Hematopoietic multipotent progenitor cell treated with erythropoietin and hydrocortisone succinate and interleukin-3 and kit ligand, for 15 days (in vitro differentiated cells): ENCODE results near the gene ADAMTSL4.
"Not testable (repeated sequence)": the region's sequence is repeated elsewhere in the genome, so short reads cannot be mapped to it uniquely, and the experiment has no call there.

Experiments used
- DNase-seq: peaks from one replicate; pipeline ENCODE4 v3.0.0-alpha.2; 2015; ENCODE audit warnings: low spot score

ADAMTSL4 gene

GRCh38 chr1:150567717-150568593 lies 18.7 kb downstream of the ADAMTSL4 start:
- DNase-seq: peak; percentile 28

DNA sequence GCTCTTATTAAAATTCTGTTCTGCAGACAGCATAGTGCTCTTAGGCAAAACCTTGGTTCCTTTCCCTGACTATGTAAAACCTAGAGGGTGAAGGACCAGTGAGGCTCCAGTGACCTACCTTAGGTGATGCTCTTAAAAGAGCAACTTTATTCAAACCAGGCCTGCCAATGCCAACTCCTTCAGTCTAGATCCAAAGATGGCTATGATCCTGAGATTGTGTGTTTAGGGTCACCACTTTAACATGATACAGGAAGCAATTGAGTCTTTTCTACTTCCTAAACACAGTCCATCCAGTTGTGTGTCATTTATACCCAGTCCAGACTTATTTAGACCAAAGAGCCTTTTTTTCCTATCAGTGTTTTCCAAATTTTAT lies 19.4 kb downstream of the ADAMTSL4 start:
- DNase-seq: no peak

GRCh38 chr1:150572918-150573647 lies 23.9 kb downstream of the ADAMTSL4 start:
- no peak for DNase-seq

GRCh38 chr1:150573648-150574071 lies 24.5 kb downstream of the ADAMTSL4 start:
- not testable (repeated sequence) for DNase-seq

- no peak for DNase-seq
Measured at GRCh38 chr1:150574260-150575071, 25.3 kb downstream of the ADAMTSL4 start.

GRCh38 chr1:150575072-150575489 lies 25.9 kb downstream of the ADAMTSL4 start:
- DNase-seq: no peak

DNA sequence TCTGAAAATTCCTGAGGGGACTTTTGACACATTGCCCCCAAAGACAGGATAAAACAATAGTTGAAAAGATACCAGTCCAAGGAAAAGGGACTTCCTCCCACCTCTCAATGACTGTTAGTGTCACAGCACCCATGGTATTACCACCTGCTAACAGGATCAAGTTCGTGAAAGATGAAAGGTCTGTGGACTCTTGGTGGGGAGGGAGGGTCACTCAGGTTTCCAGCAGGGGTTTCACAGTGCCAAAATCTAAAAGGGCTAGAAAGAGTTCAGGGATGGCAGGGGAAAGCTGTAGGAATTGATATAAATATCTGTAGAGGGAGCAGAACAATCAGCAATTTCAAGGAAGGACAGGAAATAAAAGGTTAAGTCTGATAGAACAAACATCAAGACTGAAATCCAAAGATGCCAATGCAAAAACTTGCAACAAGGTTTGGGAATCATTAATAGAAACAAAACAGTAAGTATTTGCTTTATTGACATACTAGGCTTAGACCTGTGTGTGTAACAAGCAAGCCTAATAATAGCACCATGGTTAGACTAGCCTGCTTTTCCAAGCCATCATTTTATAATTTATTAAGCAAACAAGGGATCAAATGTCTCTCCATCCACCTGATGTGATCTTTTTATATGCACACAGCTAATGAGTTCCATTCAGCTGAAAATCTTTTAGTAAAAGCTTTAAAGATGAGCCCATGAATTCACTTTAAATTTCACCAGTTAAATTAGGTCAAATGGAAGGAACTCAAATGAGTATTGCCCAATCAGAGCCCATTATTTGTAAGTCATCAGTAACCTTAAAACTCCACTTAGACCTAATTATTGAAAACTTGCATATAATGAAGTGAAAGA lies 26.5 kb downstream of the ADAMTSL4 start:
- no peak for DNase-seq

DNA sequence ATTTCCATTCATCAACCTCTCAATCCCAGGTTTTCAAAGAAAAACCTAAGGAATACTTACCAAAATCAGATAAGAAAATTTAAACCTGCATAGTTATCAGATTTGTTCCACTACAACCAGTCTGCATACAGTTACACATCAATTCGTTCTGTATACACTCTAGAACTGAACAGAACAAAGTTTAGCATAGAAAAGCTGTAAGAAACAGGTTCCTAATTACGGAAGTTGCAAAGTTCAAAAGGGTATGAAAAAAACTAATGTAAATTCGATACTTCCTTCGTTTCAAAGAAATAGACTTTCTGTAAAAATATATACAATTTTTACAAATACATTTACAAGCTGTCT lies 27.1 kb downstream of the ADAMTSL4 start:
- DNase-seq: no peak

DNA sequence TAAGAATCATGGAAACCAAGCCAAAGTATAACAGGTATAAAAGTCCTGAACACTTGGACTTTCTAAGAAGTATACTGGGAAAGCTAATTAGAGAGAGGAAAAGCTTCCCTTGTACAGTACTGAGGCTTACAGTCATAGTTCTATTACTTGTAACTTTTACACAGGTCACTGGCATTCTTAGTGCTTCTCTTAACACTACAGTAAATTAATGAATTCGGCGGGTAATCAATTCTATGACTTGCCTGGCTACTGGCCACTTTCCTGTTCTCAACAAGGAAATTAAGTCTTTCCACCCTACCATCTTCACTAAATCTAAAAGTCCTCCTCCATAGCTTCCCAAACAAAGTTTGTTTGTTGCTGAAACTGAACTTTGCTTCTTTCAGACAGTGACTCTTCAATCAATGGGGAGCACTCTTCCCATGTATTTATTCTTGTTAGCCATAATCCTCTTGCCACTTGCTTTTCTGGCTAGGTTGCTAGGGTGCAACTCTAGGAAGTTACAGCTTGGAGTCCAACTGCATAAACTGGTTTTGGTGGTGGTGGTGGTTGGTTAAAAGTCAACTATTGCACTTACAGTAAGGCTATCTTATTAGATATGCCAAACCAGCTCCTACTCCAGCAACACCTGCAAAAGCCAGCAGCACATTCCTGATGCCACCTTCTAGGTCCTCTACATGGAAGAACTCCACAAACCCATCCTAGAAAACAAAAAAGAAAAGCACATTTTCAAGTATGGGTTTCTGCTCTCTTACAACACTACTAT lies 27.8 kb downstream of the ADAMTSL4 start:
- no peak for DNase-seq

DNA sequence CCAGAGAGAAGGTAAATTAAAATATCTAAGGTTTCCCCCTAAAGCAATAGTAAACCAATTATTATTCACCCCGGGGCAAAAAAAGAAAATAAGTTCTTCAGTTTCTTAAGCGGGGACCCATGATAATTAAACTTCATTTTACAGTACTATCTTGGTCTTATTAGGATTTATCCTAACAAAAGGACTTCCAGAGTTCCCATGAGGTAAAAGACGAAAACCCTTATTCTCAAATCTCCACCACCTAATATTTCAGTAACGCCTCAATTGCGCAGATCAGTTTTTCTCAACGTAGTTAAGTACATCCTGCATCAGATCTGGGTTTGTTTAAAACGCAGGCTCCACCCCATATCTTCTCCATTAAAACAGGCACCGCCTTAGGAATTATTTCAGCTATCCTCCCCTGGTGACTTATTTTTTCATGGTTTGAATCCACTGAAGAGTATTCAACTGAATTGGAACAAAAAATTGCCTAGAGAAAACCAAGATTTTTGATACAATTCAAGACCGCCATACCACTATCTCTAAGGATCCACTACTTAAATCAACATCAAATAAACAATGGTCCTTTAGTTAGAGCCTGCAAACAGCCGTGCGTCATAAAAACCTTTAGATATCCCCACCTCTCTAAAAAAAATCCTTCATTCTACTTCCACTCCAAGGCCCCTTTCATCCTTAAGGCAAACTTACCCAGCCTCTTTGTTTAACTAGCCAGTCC lies 28.5 kb downstream of the ADAMTSL4 start:
- peak; percentile 38 for DNase-seq

- DNase-seq: peak; percentile 52
Measured at GRCh38 chr1:150578272-150579109, 29.3 kb downstream of the ADAMTSL4 start.

- DNase-seq: peak; percentile 93
Measured at GRCh38 chr1:150579110-150579944, 30.1 kb downstream of the ADAMTSL4 start, which contains the start of gene MCL1. Gene MCL1, minus strand, starts transcription at chr1:150579610. Its CDS starts 80 bp downstream, at chr1:150579530.

DNA sequence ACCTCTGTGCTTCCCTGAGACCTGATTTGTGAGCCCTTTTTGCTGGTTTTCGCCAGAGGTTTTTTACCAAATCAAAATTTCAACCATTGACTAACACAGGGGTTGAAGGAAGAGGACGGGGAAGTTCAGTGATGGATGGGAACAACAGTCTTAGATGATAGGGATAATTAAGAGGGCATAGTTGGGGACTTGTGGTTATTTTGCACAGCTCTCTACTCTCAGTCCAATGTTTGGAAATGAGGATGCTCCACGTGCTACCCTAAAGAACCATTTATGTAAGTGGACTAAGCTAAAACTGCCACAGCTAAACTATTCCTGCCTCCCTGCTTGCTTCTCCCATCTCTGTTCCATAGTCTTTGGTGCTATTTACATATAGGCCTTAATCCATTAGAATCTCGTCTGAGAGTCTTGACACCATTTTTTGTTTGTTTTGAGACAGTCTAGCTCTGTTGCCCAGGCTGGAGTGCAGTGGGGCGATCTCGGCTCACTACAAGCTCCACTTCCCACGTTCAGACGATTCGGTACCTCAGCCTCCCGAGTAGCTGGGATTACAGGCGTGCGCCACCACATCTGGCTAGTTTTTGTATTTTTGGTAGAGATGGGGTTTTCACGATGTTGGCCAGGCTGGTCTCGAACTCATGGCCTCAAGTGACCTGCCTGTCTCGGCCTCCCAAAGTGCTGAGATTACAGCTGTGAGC lies 30.9 kb downstream of the ADAMTSL4 start:
- no peak for DNase-seq

GRCh38 chr1:150580966-150581365 lies 31.8 kb downstream of the ADAMTSL4 start:
- DNase-seq: not testable (repeated sequence)

- DNase-seq: not testable (repeated sequence)
Measured at GRCh38 chr1:150581437-150581836, 32.2 kb downstream of the ADAMTSL4 start.

DNA sequence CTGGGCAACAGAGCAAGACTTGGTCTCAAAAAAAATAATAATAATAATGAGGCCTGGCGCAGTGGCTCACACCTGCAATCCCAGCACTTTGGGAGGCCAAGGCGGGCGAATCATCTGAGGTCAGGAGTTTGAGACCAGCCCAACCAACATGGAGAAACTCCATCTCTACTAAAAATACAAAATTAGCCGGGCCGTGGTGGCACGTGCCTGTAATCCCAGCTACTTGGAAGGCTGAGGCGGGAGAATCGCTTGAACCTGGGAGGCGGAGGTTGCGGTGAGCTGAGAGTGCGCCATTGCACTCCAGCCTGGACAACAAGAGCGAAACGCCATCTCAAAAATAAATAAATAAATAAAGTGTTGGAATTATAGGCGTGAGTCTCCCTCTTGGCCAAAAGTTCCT lies 32.8 kb downstream of the ADAMTSL4 start:
- not testable (repeated sequence) for DNase-seq

DNA sequence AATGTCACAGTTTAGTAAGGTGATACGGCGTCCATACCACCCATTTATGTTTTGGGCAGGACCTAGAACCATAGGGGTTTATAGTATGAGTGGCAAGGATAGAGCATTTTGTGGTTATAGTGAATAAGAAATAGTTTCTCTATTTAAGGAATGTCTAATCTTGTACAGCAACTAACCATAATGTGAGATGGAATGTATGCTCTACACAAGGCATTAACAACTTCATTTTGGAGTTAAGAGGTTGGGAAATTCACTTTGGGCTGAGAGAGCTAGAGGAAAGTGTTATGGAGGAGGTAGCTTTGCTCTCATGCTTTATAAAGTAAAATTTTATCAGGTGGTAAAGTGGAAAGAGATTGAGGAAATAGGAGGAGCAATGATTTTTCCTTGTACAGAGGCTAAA lies 33.2 kb downstream of the ADAMTSL4 start:
- DNase-seq: no peak
